ENCODE data around the gene LILRA6. TPM values are rescaled to one million over a fixed set of nuclear protein-coding genes. Genes with fewer than 3 reads are reported as not detected.
"Not testable (repeated sequence)": the region's sequence is repeated elsewhere in the genome, so short reads cannot be mapped to it uniquely, and the experiment has no call there.

Gene LILRA6
- total RNA-seq, 1 experiment from 2014 or later, result not detected

- Histone ChIP-seq H3K27me3 (ENCODE audit: control insufficient read depth, insufficient read depth, low read length) (peaks cover 7% of the 10 kb centered on the region; the same call in 1 of the 2 replicates), H3K4me3 (ENCODE audit: insufficient read depth, low read depth, low read length) (no peak overlapping the region), H3K36me3 (replicated peaks; ENCODE audit: control insufficient read depth, insufficient read depth, low read length) (no peaks in the 10 kb centered on the region)
- no peak for DNase-seq
Measured at GRCh38 chr19:54230031-54230430, 12.6 kb downstream of the LILRA6 start.

GRCh38 chr19:54229146-54229545 lies 13.4 kb downstream of the LILRA6 start:
- H3K4me3 ChIP-seq (ENCODE audit: insufficient read depth, low read depth, low read length), result no peak overlapping the region
- DNase-seq, result no peak
- peaks cover 7% of the 10 kb centered on the region; the same call in 1 of the 2 replicates for H3K27me3 ChIP-seq (ENCODE audit: control insufficient read depth, insufficient read depth, low read length)
- H3K36me3 ChIP-seq (replicated peaks; ENCODE audit: control insufficient read depth, insufficient read depth, low read length), result no peaks in the 10 kb centered on the region

- H3K4me3 ChIP-seq (ENCODE audit: insufficient read depth, low read depth, low read length); H3K36me3 ChIP-seq (replicated peaks; ENCODE audit: control insufficient read depth, insufficient read depth, low read length); DNase-seq; H3K27me3 ChIP-seq (ENCODE audit: control insufficient read depth, insufficient read depth, low read length): not testable (repeated sequence)
Measured at GRCh38 chr19:54224619-54225018, 18.0 kb downstream of the LILRA6 start.

- not testable (repeated sequence) for H3K4me3 ChIP-seq (ENCODE audit: insufficient read depth, low read depth, low read length); H3K36me3 ChIP-seq (replicated peaks; ENCODE audit: control insufficient read depth, insufficient read depth, low read length); DNase-seq; H3K27me3 ChIP-seq (ENCODE audit: control insufficient read depth, insufficient read depth, low read length)
Measured at GRCh38 chr19:54223937-54224281, 18.7 kb downstream of the LILRA6 start.

GRCh38 chr19:54223277-54223936 lies 19.2 kb downstream of the LILRA6 start:
- H3K27me3 ChIP-seq (ENCODE audit: control insufficient read depth, insufficient read depth, low read length); H3K4me3 ChIP-seq (ENCODE audit: insufficient read depth, low read depth, low read length); DNase-seq; H3K36me3 ChIP-seq (replicated peaks; ENCODE audit: control insufficient read depth, insufficient read depth, low read length): not testable (repeated sequence)

- not testable (repeated sequence) for H3K4me3 ChIP-seq (ENCODE audit: insufficient read depth, low read depth, low read length); DNase-seq; H3K36me3 ChIP-seq (replicated peaks; ENCODE audit: control insufficient read depth, insufficient read depth, low read length); H3K27me3 ChIP-seq (ENCODE audit: control insufficient read depth, insufficient read depth, low read length)
Measured at GRCh38 chr19:54222474-54223276, 19.9 kb downstream of the LILRA6 start, which contains the start of gene LILRB3. LILRB3 (minus strand) TSS chr19:54223007; CDS start chr19:54222976, 31 bp downstream.

GRCh38 chr19:54221947-54222346 lies 20.6 kb downstream of the LILRA6 start:
- H3K36me3 ChIP-seq (replicated peaks; ENCODE audit: control insufficient read depth, insufficient read depth, low read length); DNase-seq; H3K27me3 ChIP-seq (ENCODE audit: control insufficient read depth, insufficient read depth, low read length); H3K4me3 ChIP-seq (ENCODE audit: insufficient read depth, low read depth, low read length): not testable (repeated sequence)

GRCh38 chr19:54219702-54220101 lies 22.9 kb downstream of the LILRA6 start:
- DNase-seq; H3K36me3 ChIP-seq (replicated peaks; ENCODE audit: control insufficient read depth, insufficient read depth, low read length): not testable (repeated sequence)

GRCh38 chr19:54218960-54219661 lies 23.5 kb downstream of the LILRA6 start:
- H3K27me3 ChIP-seq (ENCODE audit: control insufficient read depth, insufficient read depth, low read length), result no peaks in the 10 kb centered on the region
- DNase-seq, result no peak
- H3K4me3 ChIP-seq (ENCODE audit: insufficient read depth, low read depth, low read length), result no peak overlapping the region
- peaks cover 2% of the 10 kb centered on the region; the same call in 1 of the 2 replicates for H3K36me3 ChIP-seq (replicated peaks; ENCODE audit: control insufficient read depth, insufficient read depth, low read length)

More at GRCh38 chr19:54219702-54220101, 22.9 kb downstream of the LILRA6 start:
- H3K27me3 ChIP-seq (ENCODE audit: control insufficient read depth, insufficient read depth, low read length); H3K4me3 ChIP-seq (ENCODE audit: insufficient read depth, low read depth, low read length): not testable (repeated sequence)

- Histone ChIP-seq H3K27me3 (ENCODE audit: control insufficient read depth, insufficient read depth, low read length) (no peaks in the 10 kb centered on the region), H3K4me3 (ENCODE audit: insufficient read depth, low read depth, low read length) (no peak overlapping the region), H3K36me3 (replicated peaks; ENCODE audit: control insufficient read depth, insufficient read depth, low read length) (peaks cover 2% of the 10 kb centered on the region; the same call in 1 of the 2 replicates)
- no peak for DNase-seq
Measured at GRCh38 chr19:54218259-54218658, 24.3 kb downstream of the LILRA6 start.

- H3K36me3 ChIP-seq (replicated peaks; ENCODE audit: control insufficient read depth, insufficient read depth, low read length); H3K4me3 ChIP-seq (ENCODE audit: insufficient read depth, low read depth, low read length); H3K27me3 ChIP-seq (ENCODE audit: control insufficient read depth, insufficient read depth, low read length); DNase-seq: not testable (repeated sequence)
Measured at GRCh38 chr19:54217517-54218247, 24.9 kb downstream of the LILRA6 start.

- Histone ChIP-seq H3K27me3 (ENCODE audit: control insufficient read depth, insufficient read depth, low read length) (no peaks in the 10 kb centered on the region), H3K36me3 (replicated peaks; ENCODE audit: control insufficient read depth, insufficient read depth, low read length) (peaks cover 2% of the 10 kb centered on the region; the same call in 1 of the 2 replicates), H3K4me3 (ENCODE audit: insufficient read depth, low read depth, low read length) (no peak overlapping the region)
- no peak for DNase-seq
Measured at GRCh38 chr19:54216869-54217268, 25.7 kb downstream of the LILRA6 start.

GRCh38 chr19:54214734-54215133 lies 27.9 kb downstream of the LILRA6 start:
- H3K27me3 ChIP-seq (ENCODE audit: control insufficient read depth, insufficient read depth, low read length); DNase-seq; H3K36me3 ChIP-seq (replicated peaks; ENCODE audit: control insufficient read depth, insufficient read depth, low read length); H3K4me3 ChIP-seq (ENCODE audit: insufficient read depth, low read depth, low read length): not testable (repeated sequence)

GRCh38 chr19:54214217-54214616 lies 28.4 kb downstream of the LILRA6 start:
- not testable (repeated sequence) for H3K4me3 ChIP-seq (ENCODE audit: insufficient read depth, low read depth, low read length); DNase-seq; H3K27me3 ChIP-seq (ENCODE audit: control insufficient read depth, insufficient read depth, low read length); H3K36me3 ChIP-seq (replicated peaks; ENCODE audit: control insufficient read depth, insufficient read depth, low read length)

All from H7 (cell line).